NCI-H2171 (cell line): ENCODE results near the gene TTYH3.
A peak's percentile ranks its signal among the peaks of the same experiment; 100 is the strongest.
"Not testable (repeated sequence)": the region's sequence is repeated elsewhere in the genome, so short reads cannot be mapped to it uniquely, and the experiment has no call there.

Experiments used
- DNase-seq: peaks from one replicate; lab custom pipeline; 2025; lab: John Stamatoyannopoulos, UW

TTYH3 gene, protein sequence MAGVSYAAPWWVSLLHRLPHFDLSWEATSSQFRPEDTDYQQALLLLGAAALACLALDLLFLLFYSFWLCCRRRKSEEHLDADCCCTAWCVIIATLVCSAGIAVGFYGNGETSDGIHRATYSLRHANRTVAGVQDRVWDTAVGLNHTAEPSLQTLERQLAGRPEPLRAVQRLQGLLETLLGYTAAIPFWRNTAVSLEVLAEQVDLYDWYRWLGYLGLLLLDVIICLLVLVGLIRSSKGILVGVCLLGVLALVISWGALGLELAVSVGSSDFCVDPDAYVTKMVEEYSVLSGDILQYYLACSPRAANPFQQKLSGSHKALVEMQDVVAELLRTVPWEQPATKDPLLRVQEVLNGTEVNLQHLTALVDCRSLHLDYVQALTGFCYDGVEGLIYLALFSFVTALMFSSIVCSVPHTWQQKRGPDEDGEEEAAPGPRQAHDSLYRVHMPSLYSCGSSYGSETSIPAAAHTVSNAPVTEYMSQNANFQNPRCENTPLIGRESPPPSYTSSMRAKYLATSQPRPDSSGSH

DNA sequence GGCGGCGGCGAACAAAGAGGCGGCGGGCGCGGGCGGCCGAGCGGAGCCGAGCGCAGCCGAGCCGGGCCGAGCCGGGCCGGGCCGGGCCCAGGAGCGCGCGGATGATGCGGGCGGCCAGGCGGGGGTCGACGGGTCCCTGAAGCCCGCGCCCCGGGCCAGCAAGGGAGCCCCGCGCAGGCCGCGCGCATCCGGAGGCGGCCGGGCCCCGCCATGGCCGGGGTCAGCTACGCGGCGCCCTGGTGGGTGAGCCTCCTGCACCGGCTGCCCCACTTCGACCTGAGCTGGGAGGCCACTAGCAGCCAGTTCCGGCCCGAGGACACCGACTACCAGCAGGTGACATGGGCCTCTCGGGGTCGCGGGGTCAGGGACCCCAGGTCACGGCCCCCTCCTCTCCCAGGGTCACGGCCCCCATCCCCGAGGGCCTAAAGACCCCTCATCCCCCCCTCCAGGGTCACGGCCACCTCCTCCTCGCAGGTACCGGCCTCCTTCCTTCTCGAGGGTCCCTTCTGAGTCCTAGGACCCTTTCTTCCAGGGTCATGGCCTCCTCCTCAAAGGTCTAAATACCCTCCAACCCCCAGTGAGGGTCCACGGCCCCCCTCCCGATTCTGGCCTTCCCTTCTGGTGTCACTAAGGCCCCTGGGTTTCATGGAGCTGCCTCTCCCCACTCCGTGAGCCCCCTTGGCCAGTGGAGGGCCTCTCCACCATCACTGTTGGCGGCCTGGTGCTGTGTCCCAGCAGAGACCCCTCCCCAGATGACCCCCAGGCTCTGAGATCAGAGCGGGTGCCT lies at the start of gene TTYH3:
Gene TTYH3, plus strand, starts transcription at position 41 of the 787 bp plus-strand sequence. Its CDS starts 170 bp downstream, at position 211.
- DNase-seq: no peak

DNA sequence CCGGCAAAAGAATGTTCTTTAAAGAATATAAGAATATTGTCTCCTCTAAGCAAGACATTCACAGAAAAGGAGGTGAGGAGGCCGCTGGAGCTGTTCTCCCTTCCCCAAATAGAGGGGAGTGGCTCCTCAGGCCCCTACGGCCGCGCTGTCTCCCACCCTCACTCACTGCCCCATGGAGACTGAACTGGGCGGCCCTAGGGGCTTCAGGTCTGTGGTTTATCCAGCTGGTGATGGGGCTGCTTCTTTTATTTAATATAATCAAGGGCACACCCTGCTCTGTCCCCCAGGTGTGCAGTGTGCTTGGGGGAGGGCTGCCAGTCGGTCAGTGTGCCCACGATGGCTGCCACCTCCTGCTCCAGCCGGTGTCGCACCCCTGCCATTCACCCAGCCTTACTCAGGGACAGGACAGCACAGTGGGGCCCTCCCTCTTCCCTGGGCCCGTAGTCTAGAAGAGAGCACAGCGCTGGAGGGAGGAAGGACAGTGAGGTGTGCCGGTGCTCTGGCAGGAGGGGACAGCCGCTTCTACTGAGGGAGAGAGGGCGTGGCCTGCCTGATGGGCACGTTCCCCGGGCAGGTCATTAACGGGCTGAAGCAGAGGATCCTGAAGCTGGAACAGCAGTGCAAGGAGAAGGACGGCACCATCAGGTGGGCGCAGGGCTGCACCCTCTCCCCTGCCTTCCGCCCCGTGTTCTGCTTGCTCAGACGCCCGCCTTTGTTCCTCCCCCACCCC lies 49.6 kb upstream of the TTYH3 start:
- no peak for DNase-seq

DNA sequence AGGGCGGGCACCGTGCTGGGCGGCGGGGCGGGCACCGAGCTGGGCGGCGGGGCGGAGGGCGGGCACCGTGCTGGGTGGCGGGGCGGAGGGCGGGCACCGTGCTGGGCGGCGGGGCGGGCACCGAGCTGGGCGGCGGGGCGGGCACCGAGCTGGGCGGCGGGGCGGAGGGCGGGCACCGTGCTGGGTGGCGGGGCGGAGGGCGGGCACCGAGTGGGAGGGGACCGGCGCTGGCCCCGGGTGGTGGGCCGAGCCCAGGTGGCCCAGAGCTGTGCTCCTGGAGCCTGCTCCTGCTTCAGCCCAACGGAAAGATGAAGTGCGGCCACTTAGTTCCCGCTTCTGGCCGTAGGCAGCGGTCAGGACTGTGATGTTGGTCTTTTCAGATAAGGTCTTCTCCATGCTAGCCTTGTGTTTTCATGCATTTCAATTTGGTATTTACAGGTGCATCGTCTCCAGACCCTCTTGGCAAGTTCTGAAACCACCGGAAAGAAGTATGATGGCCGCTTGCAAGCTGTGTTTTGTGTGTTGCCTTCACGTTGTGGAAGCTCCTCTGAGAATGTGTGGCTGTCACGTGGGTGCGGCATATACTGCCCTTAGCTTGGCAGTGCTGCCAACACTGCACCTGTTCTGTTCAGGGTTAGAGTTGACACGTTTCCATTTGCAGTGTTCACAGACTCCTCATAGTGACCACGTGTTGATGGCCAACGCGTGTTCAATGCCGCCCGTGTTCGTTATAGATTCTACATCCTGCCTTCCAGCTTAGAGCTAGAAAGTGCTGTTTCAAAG lies 47.8 kb upstream of the TTYH3 start:
- no peak for DNase-seq

DNA sequence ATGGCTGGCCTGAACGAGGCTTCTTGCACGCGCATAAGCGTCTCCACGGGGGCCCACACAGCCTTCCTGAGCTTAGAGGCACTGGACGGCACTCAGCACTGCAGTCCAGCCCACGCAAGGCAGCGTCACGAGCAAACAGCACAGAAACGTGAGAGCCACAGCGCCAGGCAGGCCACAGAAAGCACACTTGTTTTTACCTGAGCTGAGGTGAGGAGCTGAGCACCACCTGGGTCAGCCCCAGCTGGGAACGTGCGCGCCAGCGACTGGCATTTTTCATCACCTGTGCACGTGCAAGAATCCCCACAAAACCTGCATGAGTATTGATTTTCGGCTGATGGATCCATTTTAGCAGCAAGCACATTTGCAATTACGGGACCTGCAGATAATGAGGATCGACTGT lies 46.3 kb upstream of the TTYH3 start:
- DNase-seq: peak; percentile 42

DNA sequence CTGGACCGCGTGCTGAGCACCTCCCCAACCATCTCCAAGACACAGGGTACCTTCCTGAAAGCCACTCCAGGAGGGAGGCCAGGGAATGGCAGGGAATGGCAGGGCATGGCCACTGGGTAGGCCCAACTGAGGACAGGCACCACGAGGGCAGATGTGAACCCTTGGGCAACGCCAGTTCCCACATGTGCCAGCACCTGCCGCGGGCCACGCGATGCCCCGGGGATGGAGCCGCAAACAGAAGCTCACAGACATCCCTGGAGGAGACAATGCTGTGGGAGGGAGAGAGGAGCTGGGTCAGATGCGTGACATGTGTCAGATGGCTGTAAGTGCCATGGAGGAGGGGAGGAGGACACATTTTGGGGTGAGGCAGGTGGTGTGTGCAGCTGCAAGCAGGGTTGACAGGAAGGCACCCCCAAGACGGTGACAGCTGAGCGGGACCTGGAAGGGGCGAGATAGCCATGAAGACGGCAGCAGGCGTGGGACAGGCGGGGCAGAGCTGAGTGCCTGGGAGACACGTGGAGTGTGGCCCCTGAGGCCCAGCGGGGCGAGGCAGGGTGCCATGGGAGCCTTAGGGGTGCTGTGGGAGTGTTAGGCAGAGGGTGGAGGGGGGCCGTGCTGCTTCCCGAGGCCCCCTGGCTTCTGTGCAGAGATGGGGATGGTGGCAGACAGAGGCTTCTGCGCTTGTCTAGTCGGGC lies 45.3 kb upstream of the TTYH3 start:
- no peak for DNase-seq

DNA sequence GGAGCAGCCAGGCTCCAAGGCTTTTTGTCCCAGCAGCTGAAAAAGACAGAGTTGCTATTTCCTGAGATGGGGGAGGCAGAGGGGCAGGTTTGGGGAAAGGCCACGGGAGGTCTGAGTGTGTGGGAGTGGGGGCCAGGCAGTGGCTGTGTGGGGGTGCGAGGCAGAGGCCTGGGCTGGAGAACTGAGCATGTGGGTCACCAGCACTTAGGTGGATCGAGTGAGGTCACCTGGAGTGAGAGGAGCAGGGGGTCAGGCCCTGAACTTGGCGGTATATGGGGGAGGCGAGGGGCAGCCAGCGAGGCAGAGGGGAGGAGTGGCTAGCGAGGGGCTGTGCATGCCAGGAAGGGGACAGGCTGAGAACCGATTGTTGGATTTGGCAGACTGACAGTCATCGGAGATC lies 44.7 kb upstream of the TTYH3 start:
- no peak for DNase-seq

DNA sequence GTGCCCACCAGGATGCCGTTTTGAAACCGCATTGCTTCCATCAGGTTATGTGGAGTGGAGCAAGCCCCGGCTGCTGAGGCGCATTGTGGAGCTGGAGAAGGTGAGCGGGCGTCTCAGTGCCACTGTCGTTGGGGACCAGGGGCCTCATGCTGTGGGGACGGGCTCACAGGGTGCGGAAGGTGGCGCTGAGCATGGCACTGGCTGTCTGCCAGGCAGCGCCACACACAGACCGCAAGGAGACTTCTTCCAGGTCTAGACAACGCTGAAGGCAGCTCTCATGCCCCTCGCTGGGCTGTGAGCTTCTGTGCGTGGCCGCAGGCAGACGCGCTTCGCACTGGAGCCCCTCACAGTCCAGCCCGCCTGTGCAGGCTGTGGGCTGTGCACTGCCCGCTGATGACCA lies 44.0 kb upstream of the TTYH3 start:
- DNase-seq: no peak

DNA sequence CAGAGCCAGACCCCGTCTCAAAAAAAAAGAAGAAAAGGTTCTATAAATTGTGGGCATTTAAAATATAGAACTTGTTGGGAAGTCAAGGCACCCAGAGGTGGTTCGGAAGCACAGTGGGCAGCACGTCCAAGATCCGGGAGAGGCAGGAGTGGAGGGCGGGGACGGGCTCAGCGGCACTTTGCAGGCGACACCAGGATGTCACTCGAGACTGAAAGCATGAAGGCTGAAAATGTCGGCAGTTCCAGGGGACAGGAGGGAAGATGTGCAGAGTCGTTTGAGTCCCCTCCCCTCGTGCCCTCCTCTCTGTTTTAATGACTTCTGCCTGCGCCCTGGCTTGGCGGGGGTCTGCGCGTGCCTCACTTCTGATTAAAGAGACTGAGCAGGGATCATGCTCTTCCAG lies 42.4 kb upstream of the TTYH3 start:
- DNase-seq: no peak

DNA sequence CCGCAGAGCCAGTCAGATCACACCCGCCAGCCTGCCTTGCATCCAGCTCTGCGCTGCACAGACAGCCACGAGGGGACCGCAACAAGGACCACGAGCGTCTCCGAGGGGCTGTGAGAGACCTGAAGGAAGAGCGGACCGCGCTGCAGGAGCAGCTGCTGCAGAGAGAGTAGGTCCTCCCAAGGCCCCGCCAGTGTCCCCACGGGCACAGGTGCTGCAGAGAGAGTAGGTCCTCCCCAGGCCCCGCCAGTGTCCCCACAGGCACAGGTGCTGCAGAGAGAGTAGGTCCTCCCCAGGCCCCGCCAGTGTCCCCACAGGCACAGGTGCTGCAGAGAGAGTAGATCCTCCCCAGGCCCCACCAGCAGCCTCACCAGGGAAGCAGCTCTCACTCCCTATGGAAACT lies 41.8 kb upstream of the TTYH3 start:
- not testable (repeated sequence) for DNase-seq

DNA sequence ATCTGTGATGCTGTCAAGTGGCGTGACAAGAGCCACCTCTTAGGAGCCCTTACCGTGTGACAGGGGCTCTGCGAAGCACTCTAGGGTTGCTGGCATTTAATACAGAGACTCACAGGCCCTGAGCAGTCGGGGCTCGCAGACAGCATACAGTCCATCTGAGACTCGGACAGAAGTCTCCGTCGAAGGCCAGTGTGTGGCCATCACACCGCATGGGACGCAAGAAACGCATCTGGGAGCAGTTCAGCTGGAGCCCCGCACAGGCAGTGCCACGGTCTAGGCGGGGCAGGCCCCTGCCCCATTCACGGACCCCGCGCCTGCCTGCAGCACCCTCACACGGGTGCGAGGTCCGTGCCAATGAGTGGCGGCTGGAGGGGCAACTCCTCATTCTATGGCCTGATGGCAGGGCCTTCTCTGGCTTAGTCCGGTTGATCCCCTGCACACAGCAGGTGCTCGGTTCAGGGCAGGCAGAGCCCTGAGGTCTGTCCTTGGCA lies 39.4 kb upstream of the TTYH3 start:
- DNase-seq: no peak

DNA sequence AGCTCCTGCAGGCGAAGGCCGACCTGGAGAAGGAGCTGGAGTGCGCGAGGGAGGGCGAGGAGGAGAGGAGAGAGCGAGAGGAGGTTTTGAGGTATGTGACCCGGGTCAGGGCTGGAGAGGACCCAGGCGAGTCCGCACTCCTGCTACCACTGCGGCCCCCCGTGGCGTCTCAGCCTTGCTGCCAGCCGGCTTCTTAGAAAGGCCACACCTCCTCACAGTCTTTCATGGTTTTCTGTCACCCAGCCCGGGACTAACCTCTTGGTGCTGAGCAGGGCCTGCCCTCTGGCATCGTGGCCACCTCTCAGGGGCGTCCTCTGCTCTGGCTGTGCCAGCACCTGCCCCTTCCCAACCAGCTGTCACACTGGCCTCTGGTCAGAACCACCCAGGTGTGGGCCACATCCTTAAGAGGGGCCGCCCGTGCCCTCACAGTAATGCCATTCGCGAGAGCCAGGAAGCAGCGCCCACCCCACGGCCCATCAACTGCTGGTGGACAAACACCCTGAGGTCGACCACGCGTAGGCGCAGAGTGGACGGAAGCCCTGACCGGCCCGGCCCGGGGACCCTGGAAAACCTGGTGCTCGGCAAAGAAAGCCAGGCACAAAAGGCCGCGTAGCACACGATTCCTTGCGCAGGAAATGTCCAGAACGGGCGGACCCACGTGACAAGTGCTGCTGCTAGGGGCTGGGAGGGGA lies 38.6 kb upstream of the TTYH3 start:
- no peak for DNase-seq

DNA sequence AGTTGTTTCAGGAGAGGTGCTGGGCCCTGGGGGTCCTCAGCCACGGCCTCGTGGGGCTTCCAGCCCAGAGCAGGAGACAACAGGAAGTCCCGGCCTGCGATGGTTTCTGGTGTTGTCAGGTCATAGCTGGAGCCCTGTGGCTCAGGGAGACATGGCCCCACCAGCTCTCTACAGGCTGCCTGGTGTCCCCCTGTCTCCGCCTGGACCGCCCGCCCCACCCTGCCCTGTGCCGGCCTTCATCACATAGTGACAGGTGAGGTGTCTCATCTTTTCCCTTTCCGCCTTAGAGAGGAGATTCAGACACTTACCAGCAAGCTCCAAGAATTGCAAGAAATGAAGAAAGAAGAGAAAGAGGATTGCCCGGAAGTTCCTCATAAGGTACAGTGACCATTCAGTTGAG lies 37.2 kb upstream of the TTYH3 start:
- no peak for DNase-seq

DNA sequence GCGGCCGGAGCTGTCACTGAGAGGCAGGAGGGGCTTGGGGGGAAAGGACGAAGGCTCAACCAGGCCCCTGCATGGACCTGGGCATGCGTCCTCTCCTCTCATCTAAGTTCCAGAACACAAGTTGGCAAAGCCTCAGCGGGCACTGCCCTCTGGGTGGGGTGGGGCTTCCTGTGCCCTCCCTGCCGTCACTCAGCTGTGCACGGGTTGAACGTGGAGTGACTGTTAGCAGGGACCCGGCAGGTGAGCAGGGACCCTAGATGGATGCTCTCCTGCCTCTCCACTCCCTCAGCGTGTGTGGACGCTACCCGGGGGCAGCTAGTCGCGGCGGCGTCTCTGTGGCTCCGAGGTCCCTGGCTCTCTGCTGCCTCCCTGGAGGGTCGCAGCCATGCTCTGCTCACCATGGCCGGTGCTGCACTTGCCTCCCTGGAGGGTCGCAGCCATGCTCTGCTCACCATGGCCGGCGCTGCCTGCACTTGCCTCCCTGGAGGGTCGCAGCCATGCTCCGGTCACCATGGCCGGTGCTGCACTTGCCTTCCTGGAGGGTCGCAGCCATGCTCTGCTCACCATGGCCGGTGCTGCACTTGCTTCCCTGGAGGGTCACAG lies 36.4 kb upstream of the TTYH3 start:
- DNase-seq: no peak

DNA sequence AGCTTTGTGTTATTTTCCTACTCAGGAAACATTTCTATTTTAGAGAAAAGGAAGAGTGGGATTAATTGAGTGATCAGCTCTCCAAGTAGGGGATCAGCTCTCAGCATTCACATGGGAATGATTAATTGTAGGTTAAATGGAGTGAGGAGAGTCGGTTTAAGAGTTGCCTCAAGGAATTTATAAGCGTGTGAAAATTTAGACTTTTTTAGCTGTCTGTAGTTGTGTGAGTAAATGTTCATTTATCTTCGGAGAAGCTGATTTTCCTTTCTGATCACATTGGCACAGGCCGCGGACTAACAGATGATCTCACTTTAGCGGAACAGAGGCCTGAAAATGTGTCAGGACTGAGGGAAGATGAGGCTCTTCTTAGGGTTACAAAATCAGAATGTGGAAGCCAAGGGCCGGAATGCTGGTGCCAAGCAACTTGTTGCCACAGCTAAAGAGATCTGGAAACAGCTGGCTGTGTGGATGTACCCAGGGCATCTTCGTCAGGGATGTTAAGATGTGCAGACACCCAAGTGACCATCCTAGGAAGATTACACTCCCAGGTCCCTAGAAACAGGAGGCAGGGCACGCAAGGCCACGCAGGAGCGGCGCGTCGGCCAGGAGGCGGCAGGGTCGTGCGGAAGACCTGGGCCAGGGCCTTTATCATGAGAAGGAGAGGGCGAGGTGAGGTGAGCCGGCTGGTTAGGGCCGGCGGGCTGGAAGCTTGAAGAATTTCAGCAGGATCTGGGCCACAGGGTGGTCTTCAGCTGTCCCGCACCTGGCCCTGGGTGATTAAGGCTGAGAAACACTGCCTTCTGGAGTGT lies 35.1 kb upstream of the TTYH3 start:
- no peak for DNase-seq

DNA sequence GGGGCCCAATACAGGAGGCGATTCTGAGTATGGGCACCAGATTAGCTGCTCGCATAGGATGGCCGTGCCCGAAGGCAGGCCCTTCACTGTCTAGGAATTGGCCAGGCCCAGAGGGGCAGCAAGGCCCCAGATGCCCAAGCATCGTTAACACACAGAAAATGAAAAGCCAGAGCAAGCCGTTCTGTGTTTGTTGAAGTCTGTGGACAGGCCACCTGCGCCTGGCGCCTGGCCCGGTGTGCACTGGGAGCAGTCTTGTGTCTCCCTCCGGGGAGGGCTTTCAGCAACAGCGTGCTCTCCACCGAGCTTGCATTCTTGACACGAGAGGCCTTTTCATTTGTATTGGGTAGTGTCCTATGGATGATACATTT lies 34.5 kb upstream of the TTYH3 start:
- DNase-seq: no peak

DNA sequence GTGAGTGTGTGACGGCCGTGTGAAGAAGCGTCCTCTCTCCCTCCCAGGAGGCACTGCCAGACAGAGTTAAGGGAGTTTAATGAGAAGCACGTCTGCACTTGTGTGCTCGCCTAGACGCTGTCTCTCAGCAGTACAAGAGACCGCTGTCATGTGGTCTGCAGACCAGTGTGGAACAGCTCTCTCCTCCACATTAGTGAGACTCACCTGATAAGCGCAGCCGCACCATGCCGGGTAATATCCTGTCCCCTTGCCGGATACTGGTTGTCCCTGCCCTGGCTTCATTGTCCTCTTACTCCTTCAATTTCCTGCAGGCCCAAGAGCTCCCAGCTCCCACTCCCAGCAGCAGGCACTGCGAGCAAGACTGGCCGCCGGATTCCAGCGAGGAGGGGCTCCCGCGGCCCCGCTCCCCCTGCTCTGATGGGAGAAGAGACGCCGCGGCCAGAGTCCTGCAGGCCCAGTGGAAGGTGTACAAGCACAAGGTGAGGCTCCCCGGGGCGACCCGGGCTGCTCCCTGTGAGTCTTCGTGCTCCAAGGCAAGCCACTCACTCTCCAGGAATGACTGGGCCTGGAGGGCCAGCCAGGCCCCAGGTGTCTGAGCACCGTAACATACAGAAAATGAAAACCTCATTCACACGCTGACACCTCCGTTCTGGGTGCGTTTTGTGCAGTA lies 33.5 kb upstream of the TTYH3 start:
- DNase-seq: no peak

DNA sequence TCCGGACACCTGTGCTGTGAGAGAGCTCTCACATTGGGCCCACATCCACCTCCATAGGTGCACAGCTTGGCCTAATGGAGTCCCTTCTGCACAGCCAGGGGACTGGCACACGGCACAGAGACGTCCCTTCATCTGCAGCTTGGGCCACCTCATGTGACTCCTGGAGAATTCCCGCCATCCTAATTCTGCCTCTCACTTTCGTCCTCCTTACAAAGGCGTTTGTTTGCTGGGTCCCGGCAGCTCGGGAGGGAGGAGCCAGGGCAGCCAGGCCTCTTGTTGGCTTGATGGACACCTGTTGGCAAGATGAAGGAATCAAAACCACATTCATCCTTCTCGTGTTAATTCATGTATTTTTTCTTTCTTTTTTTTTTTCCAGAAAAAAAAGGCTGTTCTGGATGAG lies 30.7 kb upstream of the TTYH3 start:
- DNase-seq: no peak

DNA sequence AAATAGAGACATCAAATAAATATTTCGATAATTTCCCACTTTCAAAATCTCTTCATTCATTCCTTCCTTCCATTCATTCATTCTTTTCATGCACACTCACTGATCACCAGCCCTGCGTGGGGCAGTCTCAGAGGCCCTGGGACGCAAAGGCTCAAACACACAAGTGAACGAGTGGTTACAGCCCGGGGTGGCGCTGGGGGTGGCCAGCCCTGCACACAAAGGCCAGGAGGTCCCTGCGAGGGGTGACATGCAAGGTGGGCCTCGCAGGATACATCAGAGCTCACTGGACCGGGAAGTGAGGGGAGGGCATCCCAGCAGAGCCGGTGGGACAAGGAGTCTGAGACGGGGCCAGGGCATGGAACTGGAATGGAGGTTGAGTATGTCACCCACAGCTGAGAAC lies 29.9 kb upstream of the TTYH3 start:
- no peak for DNase-seq
